HEK293 (cell line): ENCODE data around the gene ZNF705A.

Source experiments
- KLF10 ChIP-seq: fragments of 450-650 bp; IDR thresholded peaks from 2 replicates; pipeline ENCODE4 v1.5.1; 2018; ENCODE audit warnings: missing biosample characterization, mild to moderate bottlenecking, missing genetic modification characterization
- TCF7L2 ChIP-seq: IDR thresholded peaks from 2 replicates; pipeline ENCODE4 v1.6.1; 2011; ENCODE audit warnings: low read depth, mild to moderate bottlenecking, inconsistent platforms, low read length, moderate library complexity, borderline replicate concordance
- ZFP37 ChIP-seq: fragments of 450-650 bp; formaldehyde crosslinking; IDR thresholded peaks from 2 replicates; pipeline ENCODE4 v1.5.1; 2016; ENCODE audit warnings: missing biosample characterization, missing genetic modification characterization
- ZNF311 ChIP-seq: fragments of 450-650 bp; formaldehyde crosslinking; IDR thresholded peaks from 2 replicates; pipeline ENCODE4 v1.5.1; 2017; ENCODE audit warnings: missing biosample characterization, missing genetic modification characterization, borderline replicate concordance
- TF ChIP-seq, protein P1 (sequence below): fragments of 450-650 bp; formaldehyde crosslinking; IDR thresholded peaks from 2 replicates; pipeline ENCODE4 v1.5.1; 2016; ENCODE audit warnings: missing biosample characterization, missing genetic modification characterization
- TF ChIP-seq, protein P2 (sequence below): fragments of 450-650 bp; formaldehyde crosslinking; IDR thresholded peaks from 2 replicates; pipeline ENCODE4 v1.5.1; 2016; ENCODE audit warnings: missing biosample characterization, missing genetic modification characterization

DNA sequence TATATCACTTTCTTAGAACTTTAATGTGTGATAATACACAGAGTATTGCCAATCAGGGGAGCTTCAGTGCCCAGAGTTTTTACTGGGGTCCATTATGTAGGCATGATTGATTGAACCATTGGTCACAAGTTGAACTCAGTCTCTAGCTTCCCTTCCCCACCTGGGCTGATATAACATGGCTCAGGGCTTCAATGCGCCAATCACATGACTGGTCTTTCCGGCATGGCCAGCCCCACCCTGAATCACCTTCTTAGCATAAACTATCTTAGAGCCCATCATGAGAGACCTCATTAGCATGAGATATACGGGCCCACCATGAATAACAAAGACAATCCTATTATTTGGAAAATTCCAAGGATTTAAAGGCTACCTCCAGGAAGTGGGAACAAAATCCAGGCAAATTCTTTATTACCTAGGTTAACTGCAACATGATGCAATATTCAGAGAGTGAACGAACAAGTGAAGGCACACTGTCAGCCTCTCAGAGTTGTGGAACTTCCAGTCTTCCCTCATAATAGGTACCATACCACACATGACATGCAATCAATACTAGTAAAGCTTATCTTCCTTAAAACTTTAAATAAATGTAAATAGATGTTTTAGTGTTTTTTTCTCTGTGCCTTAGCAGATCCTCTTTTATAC, 36.6 kb upstream of the ZNF705A start:
- TF ChIP-seq ZFP37 (tag by site-specific recombination) (no peak), KLF10 (tag by site-specific recombination) (no peak), TCF7L2 (no peak), ZNF311 (tag by site-specific recombination) (no peak)
- TF ChIP-seq, protein P1, sequence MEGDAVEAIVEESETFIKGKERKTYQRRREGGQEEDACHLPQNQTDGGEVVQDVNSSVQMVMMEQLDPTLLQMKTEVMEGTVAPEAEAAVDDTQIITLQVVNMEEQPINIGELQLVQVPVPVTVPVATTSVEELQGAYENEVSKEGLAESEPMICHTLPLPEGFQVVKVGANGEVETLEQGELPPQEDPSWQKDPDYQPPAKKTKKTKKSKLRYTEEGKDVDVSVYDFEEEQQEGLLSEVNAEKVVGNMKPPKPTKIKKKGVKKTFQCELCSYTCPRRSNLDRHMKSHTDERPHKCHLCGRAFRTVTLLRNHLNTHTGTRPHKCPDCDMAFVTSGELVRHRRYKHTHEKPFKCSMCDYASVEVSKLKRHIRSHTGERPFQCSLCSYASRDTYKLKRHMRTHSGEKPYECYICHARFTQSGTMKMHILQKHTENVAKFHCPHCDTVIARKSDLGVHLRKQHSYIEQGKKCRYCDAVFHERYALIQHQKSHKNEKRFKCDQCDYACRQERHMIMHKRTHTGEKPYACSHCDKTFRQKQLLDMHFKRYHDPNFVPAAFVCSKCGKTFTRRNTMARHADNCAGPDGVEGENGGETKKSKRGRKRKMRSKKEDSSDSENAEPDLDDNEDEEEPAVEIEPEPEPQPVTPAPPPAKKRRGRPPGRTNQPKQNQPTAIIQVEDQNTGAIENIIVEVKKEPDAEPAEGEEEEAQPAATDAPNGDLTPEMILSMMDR (tag by site-specific recombination), result no peak
- TF ChIP-seq, protein P2, sequence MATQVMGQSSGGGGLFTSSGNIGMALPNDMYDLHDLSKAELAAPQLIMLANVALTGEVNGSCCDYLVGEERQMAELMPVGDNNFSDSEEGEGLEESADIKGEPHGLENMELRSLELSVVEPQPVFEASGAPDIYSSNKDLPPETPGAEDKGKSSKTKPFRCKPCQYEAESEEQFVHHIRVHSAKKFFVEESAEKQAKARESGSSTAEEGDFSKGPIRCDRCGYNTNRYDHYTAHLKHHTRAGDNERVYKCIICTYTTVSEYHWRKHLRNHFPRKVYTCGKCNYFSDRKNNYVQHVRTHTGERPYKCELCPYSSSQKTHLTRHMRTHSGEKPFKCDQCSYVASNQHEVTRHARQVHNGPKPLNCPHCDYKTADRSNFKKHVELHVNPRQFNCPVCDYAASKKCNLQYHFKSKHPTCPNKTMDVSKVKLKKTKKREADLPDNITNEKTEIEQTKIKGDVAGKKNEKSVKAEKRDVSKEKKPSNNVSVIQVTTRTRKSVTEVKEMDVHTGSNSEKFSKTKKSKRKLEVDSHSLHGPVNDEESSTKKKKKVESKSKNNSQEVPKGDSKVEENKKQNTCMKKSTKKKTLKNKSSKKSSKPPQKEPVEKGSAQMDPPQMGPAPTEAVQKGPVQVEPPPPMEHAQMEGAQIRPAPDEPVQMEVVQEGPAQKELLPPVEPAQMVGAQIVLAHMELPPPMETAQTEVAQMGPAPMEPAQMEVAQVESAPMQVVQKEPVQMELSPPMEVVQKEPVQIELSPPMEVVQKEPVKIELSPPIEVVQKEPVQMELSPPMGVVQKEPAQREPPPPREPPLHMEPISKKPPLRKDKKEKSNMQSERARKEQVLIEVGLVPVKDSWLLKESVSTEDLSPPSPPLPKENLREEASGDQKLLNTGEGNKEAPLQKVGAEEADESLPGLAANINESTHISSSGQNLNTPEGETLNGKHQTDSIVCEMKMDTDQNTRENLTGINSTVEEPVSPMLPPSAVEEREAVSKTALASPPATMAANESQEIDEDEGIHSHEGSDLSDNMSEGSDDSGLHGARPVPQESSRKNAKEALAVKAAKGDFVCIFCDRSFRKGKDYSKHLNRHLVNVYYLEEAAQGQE (tag by site-specific recombination), result no peak
